ENCODE data around the gene HNRNPLL. TPM values are rescaled to one million over a fixed set of nuclear protein-coding genes. Genes with fewer than 3 reads are reported as not detected.

The HNRNPLL gene
- total and polyA plus RNA-seq, 2 of the 13 experiments (the other 11 are each of a cell fraction or from before 2014, with no cell fraction given): 49.4 to 103 TPM

DNA sequence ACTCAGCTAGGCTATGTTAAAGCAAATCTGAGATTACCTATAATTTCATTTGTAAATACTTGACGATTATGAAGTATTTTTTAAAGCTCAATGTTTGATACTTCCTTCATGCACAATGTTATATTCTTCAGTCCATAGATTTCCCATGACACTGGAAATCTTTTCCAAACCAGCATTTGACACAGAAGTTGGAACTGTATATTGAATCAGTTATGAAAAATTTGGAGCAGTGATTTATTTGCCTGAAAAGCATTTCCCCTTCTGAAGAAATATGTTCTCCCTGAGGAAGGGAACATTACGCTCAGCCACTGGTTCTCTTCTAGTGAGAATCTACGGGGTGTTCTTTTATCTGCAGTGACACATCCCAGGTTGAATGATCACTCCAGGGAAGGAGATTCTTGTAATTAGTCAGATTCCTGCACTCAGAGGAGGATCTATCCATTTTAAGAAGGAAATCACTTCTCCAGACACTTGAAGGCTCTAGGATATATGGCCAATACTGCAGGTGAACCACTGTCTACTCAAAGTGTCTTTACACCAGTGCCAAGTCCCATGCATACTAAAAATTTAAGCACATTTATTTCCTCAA lies 64.7 kb downstream of the HNRNPLL start (continued):
- TF ChIP-seq ZNF407 (CRISPR knock-in tag; IDR thresholded peaks at IDR 0.05; ENCODE audit: not compliant biosample characterization) (no peak), IKZF5 (CRISPR knock-in tag; IDR thresholded peaks at IDR 0.05) (no peak)
